Liver (tissue), 9 donors: ENCODE results near the gene BLOC1S3. TPM values are rescaled to one million over a fixed set of nuclear protein-coding genes. Genes with fewer than 3 reads are reported as not detected.

Experiments
- DNase-seq: peaks from one replicate; pipeline ENCODE4 v3.0.0-alpha.2; 2017; ENCODE audit warnings: low spot score
- H3K27ac ChIP-seq, 2 donors: one replicate each; pipeline ENCODE4 v1.7.0; 2013; ENCODE audit warnings: inconsistent platforms in 2 of 2, low read length in 2 of 2, control low read depth in 1 of 2, low read depth in 1 of 2, mild to moderate bottlenecking in 1 of 2
- H3K27me3 ChIP-seq, 4 donors: one replicate each; pipeline versions ENCODE4 v1.6.1 to v1.7.0; 2013; ENCODE audit warnings: low read length in 3 of 4, inconsistent platforms in 1 of 4, mild to moderate bottlenecking in 1 of 4, moderate library complexity in 1 of 4; ENCODE audit not compliant: control insufficient read depth in 4 of 4, insufficient read depth in 4 of 4
- H3K36me3 ChIP-seq, 4 donors: one replicate each; pipeline versions ENCODE4 v1.6.1 to v1.7.0; 2013; ENCODE audit warnings: low read length in 3 of 4, mild to moderate bottlenecking in 3 of 4, low read depth in 1 of 4, moderate library complexity in 1 of 4; ENCODE audit not compliant: control insufficient read depth in 4 of 4, insufficient read depth in 3 of 4
- H3K4me1 ChIP-seq, 4 donors: one replicate each; pipeline versions ENCODE4 v1.6.1 to v1.7.0; 2013; ENCODE audit warnings: low read length in 3 of 4, mild to moderate bottlenecking in 3 of 4, moderate library complexity in 1 of 4; ENCODE audit not compliant: control insufficient read depth in 4 of 4, insufficient read depth in 4 of 4
- H3K4me3 ChIP-seq, 3 donors: one replicate each; pipeline versions ENCODE4 v1.6.1 to v1.7.0; 2013; ENCODE audit warnings: low read length in 3 of 3, control low read depth in 1 of 3, low read depth in 1 of 3, mild to moderate bottlenecking in 1 of 3
- H3K9ac ChIP-seq, 2 donors: one replicate each; pipeline ENCODE4 v1.7.0; 2013; ENCODE audit warnings: low read length in 2 of 2, mild to moderate bottlenecking in 2 of 2, moderate library complexity in 2 of 2, control low read depth in 1 of 2, low read depth in 1 of 2
- H3K9me3 ChIP-seq, 4 donors: one replicate each; pipeline versions ENCODE4 v1.6.1 to v1.7.0; 2013; ENCODE audit warnings: low read length in 3 of 4; ENCODE audit not compliant: control insufficient read depth in 4 of 4
- ATF3 ChIP-seq: IDR thresholded peaks from 2 replicates; pipeline ENCODE4 v1.6.1; 2016; ENCODE audit warnings: antibody characterized with exemption
- CTCF ChIP-seq: fragments of 150-350 bp; IDR thresholded peaks from 2 replicates; pipeline ENCODE4 v1.5.1; 2017; ENCODE audit warnings: improper control_type of control experiment, low read depth, low read length; ENCODE audit not compliant: missing input control
- EGR1 ChIP-seq, 2 donors: IDR thresholded peaks; 2 replicates each; pipeline ENCODE4 v1.6.1; 2016 to 2018; ENCODE audit warnings: antibody characterized with exemption in 2 of 2, low read depth in 2 of 2
- FOXA1 ChIP-seq: IDR thresholded peaks from 2 replicates; pipeline ENCODE4 v1.6.1; 2016; ENCODE audit warnings: antibody characterized with exemption
- FOXA2 ChIP-seq: IDR thresholded peaks from 2 replicates; pipeline ENCODE4 v1.6.1; 2016; ENCODE audit warnings: antibody characterized with exemption
- GABPA ChIP-seq, 2 donors: IDR thresholded peaks in 1 of 2; conservative IDR thresholded peaks in 1 of 2; 2 replicates each; pipeline ENCODE4 v1.6.1; 2016; ENCODE audit warnings: antibody characterized with exemption in 2 of 2, mild to moderate bottlenecking in 1 of 2, moderate library complexity in 1 of 2
- HNF4A ChIP-seq, 2 donors: conservative IDR thresholded peaks; 2 replicates each; pipeline ENCODE4 v1.6.1; 2016; ENCODE audit warnings: antibody characterized with exemption in 2 of 2, mild to moderate bottlenecking in 2 of 2
- HNF4G ChIP-seq: IDR thresholded peaks from 2 replicates; pipeline ENCODE4 v1.6.1; 2016; ENCODE audit warnings: antibody characterized with exemption
- MAX ChIP-seq: IDR thresholded peaks from 2 replicates; pipeline ENCODE4 v1.6.1; 2016; ENCODE audit warnings: antibody characterized with exemption
- NR2F2 ChIP-seq: IDR thresholded peaks from 2 replicates; pipeline ENCODE4 v1.6.1; 2016; ENCODE audit warnings: antibody characterized with exemption
- RAD21 ChIP-seq, 2 donors: IDR thresholded peaks; 2 replicates each; pipeline ENCODE4 v1.6.1; 2016; ENCODE audit warnings: antibody characterized with exemption in 2 of 2, mild to moderate bottlenecking in 2 of 2
- REST ChIP-seq: IDR thresholded peaks from 2 replicates; pipeline ENCODE4 v1.6.1; 2016; ENCODE audit warnings: antibody characterized with exemption, mild to moderate bottlenecking
- RXRA ChIP-seq, 2 donors: IDR thresholded peaks; 2 replicates each; pipeline ENCODE4 v1.6.1; 2017 to 2018; ENCODE audit warnings: antibody characterized with exemption in 2 of 2, mild to moderate bottlenecking in 1 of 2
- SP1 ChIP-seq: IDR thresholded peaks from 2 replicates; pipeline ENCODE4 v1.6.1; 2018; ENCODE audit warnings: antibody characterized with exemption, mild to moderate bottlenecking
- TAF1 ChIP-seq: conservative IDR thresholded peaks from 2 replicates; pipeline ENCODE4 v1.6.1; 2016; ENCODE audit warnings: antibody characterized with exemption, mild to moderate bottlenecking
- WGBS: extraction: QIAGEN DNeasy Blood & Tissue Kit; methylation state at CpG from one replicate; pipeline ENCODE4 v1.1.7; 2013; 5-methylcytosine and 5-hydroxymethylcytosine counted together
- polyA plus RNA-seq, 2 donors: library from polyadenylated mRNA; stranded (reverse) in 1 of 2; unstranded in 1 of 2; fragments of 200-250 nt in 1 of 2; fragments of >200 nt in 1 of 2; fragmentation: Nextera tagmentation in 1 of 2; extraction: Ambion mirVana in 1 of 2; gene quantifications; one replicate each; pipeline versions ENCODE4 v1.2.1 to v1.2.3, GENCODE V29; 2013 to 2015
- total RNA-seq, 2 donors: library from RNA; depleted of rRNA; stranded (reverse); fragments of >200 nt; gene quantifications; one replicate each; pipeline ENCODE4 v1.2.3, GENCODE V29; 2014
- donor health status: healthy.
- donor health status: healthy.
- donor health status: healthy.
- donor health status: healthy.
- donor health status: healthy.

BLOC1S3 gene
- total and polyA plus RNA-seq, 4 donors: 2.7 to 4.6 (median 4.2) TPM

- no peak overlapping the region for H3K9ac ChIP-seq
- no peak for DNase-seq
- H3K4me1 ChIP-seq: peaks cover 0 to 3% (median 0%) of the 10 kb centered on the region in 4 donors
- H3K27me3 ChIP-seq: no peaks in the 10 kb centered on the region
- H3K4me3 ChIP-seq: no peak overlapping the region
- H3K36me3 ChIP-seq: no peaks in the 10 kb centered on the region
- no peak overlapping the region for H3K27ac ChIP-seq
- no peaks in the 10 kb centered on the region for H3K9me3 ChIP-seq
- TF ChIP-seq ATF3: no peak
- WGBS: 96% methylated on average over 5 of the region's 5 CpGs
These were observed 49.8 kb upstream of the BLOC1S3 start for GRCh38 chr19:45128806-45129205.

GRCh38 chr19:45130236-45130635, 48.3 kb upstream of the BLOC1S3 start:
- Histone ChIP-seq H3K4me1 (peaks cover 0 to 3% (median 0%) of the 10 kb centered on the region in 4 donors), H3K4me3 (no peak overlapping the region), H3K27ac (no peak overlapping the region), H3K9me3 (no peaks in the 10 kb centered on the region), H3K9ac (no peak overlapping the region), H3K36me3 (no peaks in the 10 kb centered on the region), H3K27me3 (no peaks in the 10 kb centered on the region)
- DNase-seq: peak; percentile 64
- no peak for TF ChIP-seq HNF4A (conservative IDR thresholded peaks at IDR 0.05)
- TF ChIP-seq REST: no peak
- no peak for TF ChIP-seq TAF1
- TF ChIP-seq RXRA (IDR thresholded peaks at IDR 0.05): no peak
- TF ChIP-seq RAD21 (IDR thresholded peaks at IDR 0.05): no peak
- TF ChIP-seq NR2F2: no peak
- no peak for TF ChIP-seq SP1
- no peak for TF ChIP-seq CTCF
- no peak for TF ChIP-seq FOXA1
- TF ChIP-seq EGR1 (IDR thresholded peaks at IDR 0.05; ENCODE audit: low read depth in 2 of 2): no peak
- TF ChIP-seq GABPA (IDR thresholded peaks at IDR 0.05 in 1 of 2, conservative IDR thresholded peaks at IDR 0.05 in 1 of 2): no peak
- TF ChIP-seq HNF4G: no peak
- no peak for TF ChIP-seq MAX
- TF ChIP-seq FOXA2: no peak
- WGBS: 68% methylated on average over 13 of the region's 13 CpGs
